Measurements from ENCODE around the gene NR1I3. TPM values are rescaled to one million over a fixed set of nuclear protein-coding genes. Genes with fewer than 3 reads are reported as not detected.
A peak's percentile ranks its signal among the peaks of the same experiment; 100 is the strongest.
"Not testable (repeated sequence)": the region's sequence is repeated elsewhere in the genome, so short reads cannot be mapped to it uniquely, and the experiment has no call there.

Gene NR1I3
- total RNA-seq, 2 donors from 2014 or later, result 0.53 TPM; not detected in 1

GRCh38 chr1:161255302-161255701 lies 17.3 kb upstream of the NR1I3 start:
- intact Hi-C loops (cut with DNase I, micrococcal nuclease); ATAC-seq; DNase-seq: not testable (repeated sequence)

DNA sequence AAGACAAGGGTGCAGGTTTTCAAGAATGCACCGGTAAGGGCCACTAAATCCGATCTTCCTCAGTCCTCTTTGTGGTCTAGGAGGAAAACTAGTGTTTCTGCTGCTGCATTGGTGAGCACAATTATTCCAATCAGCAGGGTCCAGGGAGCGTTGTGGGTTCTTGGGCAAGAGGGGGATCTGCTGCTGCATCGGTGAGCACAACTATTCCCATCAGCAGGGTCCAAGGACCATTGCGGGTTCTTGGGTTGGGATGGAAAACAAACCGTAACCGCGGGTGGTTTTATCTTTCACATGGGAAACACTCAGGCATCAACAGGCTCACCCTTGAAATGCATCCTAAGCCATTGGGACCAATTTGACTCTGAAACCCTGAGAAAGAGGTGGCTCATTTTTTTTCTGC lies 13.6 kb upstream of the NR1I3 start:
- no peak for ATAC-seq

DNA sequence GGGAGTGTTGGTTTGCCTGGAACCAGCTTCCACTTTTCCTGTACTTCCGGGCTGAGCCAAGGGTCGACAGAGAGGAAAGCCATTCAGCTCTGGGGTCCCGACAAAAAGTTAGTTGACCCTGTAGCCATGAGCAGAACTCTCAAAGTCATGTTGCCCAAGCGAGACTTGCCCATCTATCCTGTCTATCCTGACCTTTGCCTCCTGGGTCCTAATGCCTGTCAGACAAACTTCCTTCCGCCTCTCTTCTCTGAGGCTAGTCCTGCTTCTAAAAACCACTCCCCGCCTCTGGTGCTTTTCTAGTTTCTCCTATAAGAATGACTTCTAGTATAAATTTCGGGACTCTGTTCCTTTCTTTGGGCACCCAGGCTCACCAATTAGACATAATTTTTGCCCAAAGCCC lies 12.8 kb upstream of the NR1I3 start:
- ATAC-seq, result no peak
- intact Hi-C loops (cut with DNase I, micrococcal nuclease), result no loop called here

More for the DNA sequence above, 13.6 kb upstream of the NR1I3 start:
- DNase-seq, result no peak
- intact Hi-C loops (cut with DNase I, micrococcal nuclease), result no loop called here

GRCh38 chr1:161250100-161250499 lies 12.1 kb upstream of the NR1I3 start:
- ATAC-seq; DNase-seq; intact Hi-C loops (cut with DNase I, micrococcal nuclease): not testable (repeated sequence)

More for the DNA sequence above, 12.8 kb upstream of the NR1I3 start:
- no peak for DNase-seq

DNA sequence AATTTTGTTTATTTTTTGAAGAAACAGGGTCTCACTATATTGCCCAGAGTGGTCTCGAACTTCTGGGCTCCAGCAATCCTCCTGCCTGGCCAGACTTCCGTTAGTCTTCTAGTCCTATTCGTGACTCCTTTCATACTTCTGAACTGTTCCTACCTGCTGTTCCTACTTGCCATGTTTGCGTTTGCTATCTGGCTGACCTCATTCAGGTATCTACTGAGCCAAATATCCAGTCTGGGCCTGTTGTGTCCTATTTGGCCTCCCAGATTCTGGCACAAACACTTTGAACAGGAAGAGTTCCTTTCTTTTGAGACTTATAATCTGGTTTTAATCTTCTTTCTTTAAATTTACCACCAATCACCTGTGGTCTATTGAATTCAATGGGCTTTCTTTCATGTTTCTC lies 6.9 kb upstream of the NR1I3 start:
- intact Hi-C loops (cut with DNase I, micrococcal nuclease), result no loop called here
- ATAC-seq (no peak), DNase-seq (no peak)

- ATAC-seq, result no peak
- intact Hi-C loops (cut with DNase I, micrococcal nuclease), result no loop called here
Observed at GRCh38 chr1:161242313-161242712, 4.3 kb upstream of the NR1I3 start.

GRCh38 chr1:161241682-161242081 lies 3.7 kb upstream of the NR1I3 start:
- intact Hi-C loops (cut with DNase I, micrococcal nuclease), result no loop called here
- no peak for DNase-seq
- no peak for ATAC-seq

More at GRCh38 chr1:161242313-161242712, 4.3 kb upstream of the NR1I3 start:
- DNase-seq, result no peak

DNA sequence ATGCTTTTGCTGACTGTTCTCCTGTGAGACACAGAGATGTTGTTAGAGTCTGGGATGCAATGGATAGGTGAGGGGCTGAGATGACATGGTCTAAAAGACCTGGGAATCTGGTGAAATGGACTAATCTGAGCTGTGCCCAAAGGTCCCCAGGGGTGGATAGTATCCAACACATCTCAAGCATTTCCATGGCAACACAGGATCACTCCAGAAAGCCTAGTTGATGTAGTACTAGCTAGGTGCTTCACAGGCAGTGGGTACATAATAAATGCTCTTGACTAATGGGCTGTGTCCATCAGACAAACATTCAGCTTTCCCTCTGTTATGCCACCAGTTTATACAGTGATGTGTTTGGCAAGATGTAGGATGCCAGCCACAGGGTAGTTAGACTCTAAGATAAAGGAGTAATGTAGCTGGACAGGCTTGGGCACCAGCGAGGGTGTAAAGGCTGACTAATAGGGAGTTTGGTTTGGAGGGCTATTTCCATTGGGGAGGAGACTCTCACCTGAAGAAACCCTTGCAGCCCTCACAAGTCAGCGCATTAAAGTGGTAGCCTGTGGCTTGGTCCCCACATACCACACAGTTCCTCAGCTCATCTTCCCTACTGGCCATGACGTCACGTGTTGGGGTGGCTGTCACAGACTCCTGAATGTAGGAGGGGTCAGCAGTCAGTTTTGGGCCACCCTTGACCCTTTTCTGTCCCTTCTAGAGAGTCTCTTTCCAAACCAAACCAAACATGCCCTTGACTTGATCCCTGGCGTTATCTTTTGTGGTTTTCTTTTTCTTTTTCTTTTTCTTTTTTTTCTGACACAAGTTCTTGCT lies 1.8 kb downstream of the NR1I3 start:
- intact Hi-C loops (cut with DNase I, micrococcal nuclease), result no loop called here
- DNase-seq (no peak), ATAC-seq (no peak)

- intact Hi-C loops (cut with DNase I, micrococcal nuclease), result no loop called here
- DNase-seq, result no peak
- no peak for ATAC-seq
Observed at GRCh38 chr1:161233102-161233501, 4.9 kb downstream of the NR1I3 start.

GRCh38 chr1:161230762-161231161 lies 7.2 kb downstream of the NR1I3 start:
- intact Hi-C loops (cut with DNase I, micrococcal nuclease), result no loop called here
- no peak for DNase-seq
- ATAC-seq, result no peak

DNA sequence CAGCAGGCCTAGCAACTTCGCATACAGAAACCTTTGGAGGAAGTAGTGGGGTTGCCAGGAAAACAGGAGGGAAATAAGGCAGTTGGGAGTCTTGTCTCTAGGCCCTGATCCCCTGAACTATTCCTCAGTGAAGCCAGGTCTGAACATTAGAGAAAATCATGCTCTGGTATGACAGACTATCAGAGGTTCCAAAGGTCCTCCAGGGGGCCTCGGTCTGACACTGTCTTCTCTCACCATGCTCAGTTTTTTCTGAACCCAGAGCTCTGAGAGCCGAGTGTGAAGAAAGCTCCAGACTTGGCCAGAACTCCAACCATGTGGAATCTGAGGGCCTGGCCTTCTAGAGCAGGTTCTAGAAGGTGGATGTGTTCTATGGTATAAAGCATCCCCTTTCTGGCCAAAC lies 8.1 kb downstream of the NR1I3 start:
- no peak for ATAC-seq
- no peak for DNase-seq
- intact Hi-C loops (cut with DNase I, micrococcal nuclease), result loop anchor here (5.0 to 10.0 kb wide), 3 partner anchors 62 to 155 kb away; no protein-coding TSS in a partner anchor

- ATAC-seq (no peak), DNase-seq (no peak)
- intact Hi-C loops (cut with DNase I, micrococcal nuclease), result loop anchor here (5.0 to 10.0 kb wide), 3 partner anchors 64 to 157 kb away; no protein-coding TSS in a partner anchor
Observed at GRCh38 chr1:161228032-161228431, 10.0 kb downstream of the NR1I3 start.

DNA sequence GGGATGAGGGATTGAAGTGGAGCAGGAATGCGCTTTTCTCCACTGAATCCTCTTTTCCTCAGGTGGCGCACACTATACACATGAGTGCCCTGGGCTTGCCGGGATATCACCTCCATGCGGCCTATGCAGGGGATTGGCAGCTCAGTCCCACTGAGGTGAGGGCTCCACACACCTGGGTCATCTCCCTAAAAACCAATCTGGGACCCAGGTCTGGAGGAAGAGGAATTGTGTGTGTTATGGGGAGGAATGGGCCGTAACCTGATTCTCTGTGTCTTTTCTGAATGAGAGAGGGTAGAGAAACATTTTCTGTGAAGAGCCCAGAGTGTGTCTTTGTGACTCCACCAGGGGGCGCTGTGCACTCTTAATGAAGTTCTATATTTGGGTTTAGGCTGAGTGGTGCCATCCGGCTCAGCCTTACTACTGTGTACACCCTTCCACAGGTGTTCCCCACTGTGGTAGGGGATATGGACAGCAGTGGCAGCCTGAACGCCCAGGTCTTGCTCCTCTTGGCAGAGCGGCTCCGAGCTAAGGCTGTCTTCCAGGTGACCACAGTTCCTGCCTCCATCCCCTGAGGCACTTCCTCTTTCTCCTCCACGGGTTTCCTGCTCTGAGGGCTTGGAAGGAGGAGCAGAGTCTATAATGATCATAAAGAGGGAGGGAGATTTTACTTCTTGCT lies 10.7 kb downstream of the NR1I3 start:
- DNase-seq, result peak; percentile 74 to 88
- intact Hi-C loops (cut with DNase I, micrococcal nuclease), result loop anchor here (5.0 to 10.0 kb wide), 3 partner anchors 65 to 157 kb away; no protein-coding TSS in a partner anchor
- ATAC-seq, result peak; percentile 47

GRCh38 chr1:161226759-161227158 lies 11.2 kb downstream of the NR1I3 start:
- intact Hi-C loops (cut with DNase I, micrococcal nuclease), result loop anchor here (5.0 to 10.0 kb wide), 3 partner anchors 66 to 158 kb away; no protein-coding TSS in a partner anchor
- no peak for DNase-seq
- no peak for ATAC-seq

DNA sequence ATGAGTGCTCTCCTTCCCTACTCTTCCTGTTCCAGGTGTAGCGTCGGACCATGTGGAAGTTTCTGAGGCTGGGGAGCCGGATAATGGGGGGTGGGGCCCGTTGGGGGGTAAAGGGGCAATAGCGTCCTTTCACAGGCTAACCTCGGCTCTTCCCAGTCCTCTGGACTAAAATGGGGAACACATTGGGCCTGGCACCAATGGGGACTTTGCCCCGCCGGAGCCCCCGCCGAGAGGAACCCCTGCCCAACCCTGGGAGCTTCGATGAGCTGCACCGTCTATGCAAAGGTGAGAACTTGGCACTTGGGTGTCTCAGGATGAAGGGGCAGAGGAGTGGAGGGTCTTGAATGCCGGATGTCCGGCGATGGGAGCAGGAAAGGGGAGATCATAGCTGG lies 11.7 kb downstream of the NR1I3 start:
- ATAC-seq (no peak), DNase-seq (peak in 1 of 2 donors; percentile 28)
- intact Hi-C loops (cut with DNase I, micrococcal nuclease), result loop anchor here (5.0 to 10.0 kb wide), 3 partner anchors 66 to 158 kb away; no protein-coding TSS in a partner anchor

GRCh38 chr1:161225534-161226319 lies 12.3 kb downstream of the NR1I3 start, which contains the start of gene TOMM40L:
Gene TOMM40L, plus strand, starts transcription at chr1:161226060. Its CDS starts 430 bp downstream, at chr1:161226490.
- peak; percentile 92 for ATAC-seq
- peak; percentile 90 to 97 for DNase-seq
- intact Hi-C loops (cut with DNase I, micrococcal nuclease), result loop anchor here (5.0 to 10.0 kb wide), 3 partner anchors 67 to 159 kb away; no protein-coding TSS in a partner anchor

GRCh38 chr1:161225178-161225533 lies 12.8 kb downstream of the NR1I3 start:
- intact Hi-C loops (cut with DNase I, micrococcal nuclease), result loop anchor here (5.0 to 10.0 kb wide), 3 partner anchors 67 to 160 kb away; no protein-coding TSS in a partner anchor
- ATAC-seq (no peak), DNase-seq (no peak)

- intact Hi-C loops (cut with DNase I, micrococcal nuclease), result loop anchor here (5.0 to 10.0 kb wide), 3 partner anchors 68 to 160 kb away; no protein-coding TSS in a partner anchor
Observed at GRCh38 chr1:161224695-161225087, 13.3 kb downstream of the NR1I3 start.

More at GRCh38 chr1:161224695-161225087, 13.3 kb downstream of the NR1I3 start:
- DNase-seq, ATAC-seq: not testable (repeated sequence)
